GM21786 (cell line): ENCODE measurements around the gene SLC39A3.

Experiments
- ATAC-seq: cut with Tn5 transposase; IDR thresholded peaks from one replicate; pipeline ENCODE4 v1.9.1; 2021; ENCODE audit not compliant: unreplicated experiment

Gene SLC39A3

DNA sequence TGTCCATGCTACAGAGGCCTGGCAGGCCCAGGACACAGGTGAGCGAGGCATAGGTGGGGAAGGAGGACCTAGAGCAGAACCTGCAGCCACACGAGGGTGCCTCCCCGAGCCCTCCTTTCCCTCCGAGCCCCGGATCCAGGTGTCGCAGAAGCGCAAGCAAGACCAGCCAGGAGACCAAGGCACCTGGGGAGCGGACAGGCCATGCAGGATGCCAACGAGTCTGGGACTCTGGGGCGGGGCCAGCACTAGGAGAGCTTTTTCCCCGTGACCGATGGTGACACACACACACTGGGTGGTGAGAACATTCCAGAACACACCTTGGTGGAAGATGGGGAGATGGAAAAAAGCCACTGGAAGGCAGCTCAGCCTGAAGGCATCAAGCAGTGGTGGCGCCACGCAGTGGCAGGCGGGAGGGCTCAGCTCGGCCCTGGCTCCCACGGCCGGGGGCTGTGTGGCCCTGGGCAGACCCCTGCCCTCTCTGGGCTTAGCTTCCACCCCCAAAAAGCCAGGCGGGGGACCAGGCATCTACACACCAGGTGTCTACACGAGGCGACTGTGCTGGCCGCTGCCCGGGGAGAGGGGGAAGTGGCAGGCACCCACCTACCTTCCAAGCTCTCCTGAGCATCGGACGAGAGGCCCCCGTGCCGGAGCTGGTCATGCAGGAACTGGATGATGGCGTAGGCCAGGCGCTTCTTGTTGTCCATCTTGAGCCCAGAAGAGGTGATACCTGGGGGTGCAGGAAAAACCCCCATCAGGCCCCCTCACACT is 28.7 kb upstream of the SLC39A3 start:
- no peak for ATAC-seq

DNA sequence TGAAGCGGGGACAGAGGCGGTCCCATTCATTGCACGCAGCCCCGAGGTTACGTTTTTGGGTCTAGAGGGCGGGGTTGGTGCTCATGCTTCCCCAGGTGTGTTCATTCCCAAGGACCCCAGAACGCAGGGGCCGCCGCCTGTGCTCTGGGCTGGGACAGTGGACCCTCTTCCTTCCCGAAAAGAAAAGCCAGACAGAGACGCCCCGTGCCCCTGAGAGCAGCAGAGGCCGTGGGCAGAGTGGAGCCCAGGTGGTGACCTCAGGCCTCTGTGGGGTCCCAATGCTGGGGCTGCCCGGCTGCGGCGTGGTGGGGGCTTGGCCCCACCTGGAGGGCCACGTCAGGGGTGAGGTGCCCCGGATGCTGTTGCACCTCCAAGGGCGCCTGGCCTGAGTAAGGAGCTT is 27.9 kb upstream of the SLC39A3 start:
- no peak for ATAC-seq

DNA sequence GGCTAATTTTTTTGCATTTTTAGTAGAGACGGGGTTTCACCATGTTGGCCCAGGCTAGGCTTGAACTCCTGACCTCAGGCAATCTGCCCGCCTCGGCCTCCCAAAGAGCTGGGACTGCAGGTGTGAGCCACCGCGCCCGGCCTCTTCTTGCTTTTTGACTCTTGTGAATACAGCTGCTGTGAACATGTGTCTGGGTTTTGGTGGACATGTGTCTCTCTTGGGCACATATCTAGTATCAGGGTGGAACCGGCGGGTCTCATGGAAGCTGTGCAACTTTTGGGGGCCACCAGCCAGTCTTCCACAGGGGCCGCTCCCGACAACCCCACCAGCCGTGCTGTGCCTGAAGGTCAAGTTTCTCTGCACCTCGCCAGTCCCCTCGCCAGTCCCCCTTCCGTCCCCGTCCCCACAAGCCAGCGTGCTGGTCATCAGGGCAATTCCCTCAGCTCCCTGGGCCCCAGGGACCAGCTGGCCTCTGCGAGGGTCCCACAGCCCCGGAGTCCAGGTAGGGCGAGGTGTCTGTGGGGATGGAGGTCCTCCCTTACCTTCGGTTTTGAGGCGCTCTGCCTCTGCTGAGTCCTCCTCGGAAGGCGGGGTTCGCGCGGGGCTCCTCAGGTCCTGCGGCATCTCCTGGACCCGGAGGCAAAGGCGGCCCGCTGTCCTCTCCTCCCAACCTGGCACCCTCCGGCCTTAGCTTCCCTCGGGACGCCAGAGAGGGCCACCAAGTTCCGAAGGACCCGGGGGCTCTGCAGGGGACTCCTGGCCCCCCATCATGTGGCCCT is 27.0 kb upstream of the SLC39A3 start:
- no peak for ATAC-seq

DNA sequence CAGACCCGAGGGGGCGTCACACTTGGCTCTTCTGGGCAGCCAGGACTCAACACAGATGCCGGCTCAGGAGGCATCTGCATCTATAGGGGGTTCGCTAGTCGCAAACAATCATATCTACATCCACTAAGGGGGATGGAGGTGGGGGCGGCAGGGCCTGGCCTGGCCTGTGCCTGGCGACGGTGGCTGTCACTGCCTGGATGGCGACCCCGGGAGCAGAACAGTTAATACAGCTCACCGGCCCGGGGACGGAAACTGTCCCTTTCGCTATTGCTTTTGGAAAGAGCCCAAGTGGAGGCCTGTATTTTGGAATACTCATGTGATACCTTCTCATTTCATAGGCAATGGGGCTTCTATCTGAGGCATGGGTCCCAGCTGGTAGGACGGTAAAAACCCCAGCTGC is 25.6 kb upstream of the SLC39A3 start:
- ATAC-seq = no peak

DNA sequence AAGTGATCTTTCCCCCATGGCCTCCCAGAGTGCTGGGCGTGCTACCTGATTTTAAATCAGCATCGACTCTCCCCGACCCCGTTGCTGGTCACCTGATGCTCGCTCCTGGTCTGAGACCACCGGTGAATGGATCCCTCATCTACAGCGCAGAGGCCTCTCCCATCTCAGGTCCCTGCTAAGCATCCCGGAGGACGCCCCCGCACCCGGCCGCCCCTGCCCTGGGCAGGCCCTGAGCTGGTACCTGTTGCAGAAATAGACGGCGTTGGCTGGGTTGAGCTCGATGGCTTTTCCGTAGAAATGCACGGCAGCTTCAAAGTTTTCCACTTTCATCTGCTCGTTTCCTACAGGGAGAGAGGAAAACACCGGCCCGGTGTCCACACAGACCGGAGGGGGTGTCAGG is 25.1 kb upstream of the SLC39A3 start:
- ATAC-seq = no peak

DNA sequence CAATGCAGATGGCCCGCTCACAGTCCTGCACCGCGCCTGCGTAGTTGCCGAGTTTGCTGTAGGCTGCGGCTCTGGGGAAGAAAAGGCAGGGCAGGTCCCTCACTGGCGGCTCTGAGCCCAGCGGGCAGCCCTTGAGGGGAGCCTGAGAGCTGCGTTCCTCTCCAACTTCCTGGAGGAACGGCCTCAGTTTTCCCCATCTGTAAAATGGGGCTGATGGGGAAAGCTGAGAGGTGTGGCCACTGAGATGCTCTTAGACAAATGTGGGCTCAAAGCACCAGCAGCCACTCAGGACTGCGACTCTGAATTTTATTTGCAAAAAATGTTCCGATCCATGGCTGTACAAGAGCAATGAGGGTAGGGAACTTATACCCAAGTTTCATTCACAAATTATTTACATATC is 23.9 kb upstream of the SLC39A3 start:
- no peak for ATAC-seq

DNA sequence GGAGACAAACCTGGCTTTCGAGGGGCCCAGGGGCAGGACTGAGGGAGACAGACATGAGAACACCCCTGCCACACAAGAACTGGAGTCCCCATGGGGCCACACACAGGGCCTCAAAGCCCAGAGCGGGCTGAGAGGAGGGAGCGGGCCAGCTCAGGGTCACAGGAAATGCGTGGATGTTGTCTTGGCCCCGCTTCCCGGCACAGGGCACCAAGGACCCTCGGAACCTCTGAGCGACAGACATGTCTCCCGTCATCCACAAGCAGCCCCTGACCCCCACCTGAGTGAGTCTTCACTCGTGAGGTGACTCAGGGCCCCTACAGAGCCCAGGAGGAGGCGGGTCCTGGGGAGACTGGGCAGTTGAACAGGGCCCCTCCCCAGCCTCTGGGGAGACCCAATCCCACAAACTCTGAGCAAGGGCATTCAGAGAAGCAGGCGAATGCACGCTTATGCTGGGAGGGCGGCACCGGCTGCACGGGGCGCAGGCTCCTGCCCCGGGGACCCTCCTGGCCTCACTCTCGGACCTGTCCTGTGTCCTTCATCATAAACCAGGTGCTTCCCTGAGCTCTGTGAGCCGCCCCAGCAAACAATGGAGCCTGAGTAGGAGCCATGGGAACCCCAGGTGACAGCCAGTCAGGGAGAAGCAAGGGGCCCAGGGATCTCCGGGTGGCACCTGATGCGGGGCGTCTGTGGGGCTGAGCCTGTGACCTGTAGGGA is 23.1 kb upstream of the SLC39A3 start:
- no peak for ATAC-seq

DNA sequence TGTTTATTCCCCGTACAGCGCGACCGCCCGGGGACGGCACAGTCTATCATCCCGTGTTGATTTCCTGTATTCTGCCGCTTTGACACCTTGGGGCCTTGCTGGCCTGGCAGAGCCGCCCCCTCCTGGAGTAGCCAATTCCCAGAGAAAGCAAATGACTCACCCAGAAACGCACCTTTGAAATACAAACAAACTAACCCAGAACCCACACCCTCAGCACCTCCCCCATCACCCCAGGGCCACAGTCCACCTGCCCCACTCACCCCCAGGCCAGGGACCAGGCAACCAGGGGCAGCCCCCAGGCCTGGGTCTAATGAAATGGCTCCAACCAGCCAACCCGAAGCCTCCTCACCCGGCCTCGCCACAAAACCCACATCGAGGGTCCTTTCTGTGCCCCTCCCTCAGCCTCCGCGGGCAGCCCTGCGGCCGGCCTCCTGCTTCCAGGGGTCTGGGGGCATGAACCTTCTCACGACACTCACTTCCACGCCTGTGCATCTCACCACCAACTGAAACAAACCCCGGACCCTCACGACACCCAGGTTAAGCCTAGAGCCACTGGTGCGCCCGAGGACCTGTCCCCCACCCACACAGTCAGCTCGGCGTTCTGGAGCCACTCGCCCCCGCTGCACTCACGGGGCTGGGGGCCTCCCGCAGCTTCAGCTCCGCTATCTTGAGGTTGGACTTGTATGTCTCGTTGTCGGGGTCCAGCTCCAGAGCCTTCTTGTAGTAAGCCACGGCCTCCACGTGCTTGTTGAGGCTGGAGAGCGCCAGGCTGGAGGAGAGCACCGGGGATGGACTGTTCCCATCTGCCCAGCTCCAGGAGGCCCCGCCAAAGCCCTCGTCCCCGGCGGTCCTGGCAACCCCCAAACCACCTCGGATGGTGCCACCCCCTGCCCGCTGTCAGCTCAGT is 22.3 kb upstream of the SLC39A3 start:
- no peak for ATAC-seq

DNA sequence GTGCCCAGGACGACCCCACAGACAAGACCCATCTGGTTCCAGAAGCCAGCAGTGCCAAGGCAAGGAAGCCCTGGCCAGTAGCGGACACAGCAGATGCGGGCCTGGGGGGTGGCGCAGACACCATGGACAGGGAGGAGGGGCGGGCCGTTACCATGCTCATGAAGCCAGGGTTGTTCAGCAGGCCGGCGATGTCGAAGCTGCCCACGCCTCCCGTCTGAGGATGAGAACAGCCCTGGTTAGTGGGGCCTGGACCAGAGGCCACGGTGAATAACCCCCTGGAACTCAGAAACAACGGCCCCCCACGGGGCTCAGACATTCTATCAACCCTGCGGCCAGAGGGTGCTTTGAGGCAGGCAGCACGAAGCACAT is 21.5 kb upstream of the SLC39A3 start:
- ATAC-seq = no peak

DNA sequence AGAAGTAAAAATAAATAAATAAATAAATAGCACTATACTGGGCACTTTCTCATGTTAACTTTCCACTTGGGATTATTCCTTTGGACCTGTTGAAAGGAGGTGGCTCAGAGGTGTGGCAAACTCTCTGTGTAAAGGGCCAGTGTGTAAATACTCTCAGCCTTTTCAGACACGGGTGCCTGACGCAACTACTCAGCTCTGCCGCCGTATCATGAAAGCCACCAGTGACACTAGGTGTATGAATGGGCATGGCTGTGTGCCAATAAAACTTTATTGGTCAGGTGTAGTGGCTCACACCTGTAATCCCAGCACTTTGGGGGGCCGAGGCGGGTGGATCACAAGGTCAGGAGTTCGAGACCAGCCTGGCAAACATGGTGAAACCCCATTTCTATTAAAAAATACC is 20.1 kb upstream of the SLC39A3 start:
- ATAC-seq = no peak

DNA sequence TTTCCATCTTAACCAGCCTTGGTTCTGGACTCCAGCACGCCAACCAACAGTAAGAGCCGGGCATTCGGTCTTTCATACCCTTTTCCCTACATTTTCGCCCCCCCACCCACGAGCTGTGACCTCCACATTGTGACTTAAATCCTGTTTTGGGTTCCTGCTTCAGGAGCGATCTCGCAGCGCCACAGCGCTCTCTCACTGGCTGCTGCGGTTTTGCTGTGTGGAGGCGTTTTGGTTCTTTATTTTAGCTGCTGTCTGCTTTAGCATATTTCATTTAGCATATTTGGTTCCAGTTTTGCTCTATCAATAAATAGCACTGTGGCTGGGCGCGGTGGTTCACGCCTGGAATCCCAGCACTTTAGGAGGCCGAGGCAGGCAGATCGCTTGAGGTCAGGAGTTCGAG is 19.5 kb upstream of the SLC39A3 start:
- ATAC-seq = no peak

DNA sequence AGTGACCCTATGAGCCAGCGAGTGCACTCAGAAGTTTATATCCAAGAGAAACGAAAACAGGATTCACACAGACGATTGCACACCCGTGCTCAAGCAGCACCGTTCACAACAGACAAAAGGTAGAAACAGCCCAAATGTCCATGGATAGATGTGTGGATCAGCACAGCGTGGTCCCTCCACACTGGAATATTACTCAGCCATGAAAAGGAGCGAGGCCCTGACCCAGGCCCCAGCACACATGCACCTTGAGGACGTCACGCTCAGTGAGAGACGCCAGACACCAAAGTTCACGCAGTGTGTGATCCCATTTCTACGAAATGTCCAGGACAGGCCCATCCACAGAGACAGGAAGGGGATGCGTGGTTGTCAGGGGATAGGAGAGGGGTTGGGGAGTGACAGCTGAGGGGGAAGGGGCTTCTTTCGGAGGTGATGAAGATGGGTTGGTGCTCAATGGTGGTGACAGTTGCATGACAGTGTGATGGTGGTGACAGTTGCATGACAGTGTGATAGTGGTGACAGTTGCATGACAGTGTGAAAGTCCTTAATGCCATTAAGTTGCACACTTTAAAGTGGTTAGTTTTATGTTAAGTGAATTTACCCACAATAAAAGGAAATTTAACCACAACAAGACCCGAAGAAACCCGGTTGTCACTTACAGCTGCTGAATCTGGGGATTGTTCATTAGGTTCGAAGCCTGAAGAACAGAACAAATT is 18.9 kb upstream of the SLC39A3 start:
- ATAC-seq = no peak

DNA sequence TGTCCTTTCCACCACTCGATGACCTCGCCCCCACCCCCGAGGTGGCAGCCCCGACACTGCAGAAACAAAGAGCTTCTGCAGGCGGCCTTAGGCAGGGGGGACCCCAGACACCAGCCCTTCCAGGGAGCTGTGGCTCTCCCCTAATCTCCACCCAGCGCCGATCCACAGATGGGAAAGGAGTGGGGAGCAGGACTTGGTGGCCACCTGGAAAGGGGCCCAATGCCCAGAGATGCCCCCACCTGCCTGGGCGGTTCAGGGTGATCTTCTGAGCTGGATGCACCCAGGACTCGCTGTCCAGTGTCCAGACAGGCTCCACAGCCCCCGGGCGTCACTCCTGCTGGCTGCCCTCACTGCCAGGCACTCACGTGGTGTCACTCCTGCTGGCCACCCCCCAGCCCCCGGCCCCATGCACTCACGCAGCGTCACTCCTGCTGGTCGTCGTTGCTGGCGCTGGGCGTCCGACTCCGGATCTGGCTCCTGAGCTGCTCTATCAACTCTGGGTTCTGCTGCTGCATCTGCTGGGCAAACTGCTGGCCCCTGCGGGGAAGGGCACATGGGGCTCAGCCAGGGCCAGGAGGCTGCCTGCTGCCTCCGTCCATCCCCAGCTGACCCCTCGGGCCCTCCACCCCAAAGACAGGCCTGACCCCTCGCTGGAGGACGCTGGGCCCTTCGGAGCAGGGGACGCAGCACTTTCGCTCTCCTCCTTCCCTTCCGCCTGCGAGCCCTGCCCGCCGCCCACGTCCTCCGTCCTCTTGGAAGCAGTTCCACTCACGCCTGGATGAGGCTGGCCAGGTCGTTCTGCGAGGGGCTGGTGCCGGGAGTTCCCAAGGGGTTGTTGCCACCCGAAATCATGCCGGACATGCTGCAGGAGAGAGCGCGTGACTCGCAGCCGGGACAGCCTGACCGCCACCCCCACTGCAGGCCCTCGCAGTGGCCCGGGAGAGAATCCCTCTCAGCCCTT is 17.4 kb upstream of the SLC39A3 start:
- no peak for ATAC-seq

DNA sequence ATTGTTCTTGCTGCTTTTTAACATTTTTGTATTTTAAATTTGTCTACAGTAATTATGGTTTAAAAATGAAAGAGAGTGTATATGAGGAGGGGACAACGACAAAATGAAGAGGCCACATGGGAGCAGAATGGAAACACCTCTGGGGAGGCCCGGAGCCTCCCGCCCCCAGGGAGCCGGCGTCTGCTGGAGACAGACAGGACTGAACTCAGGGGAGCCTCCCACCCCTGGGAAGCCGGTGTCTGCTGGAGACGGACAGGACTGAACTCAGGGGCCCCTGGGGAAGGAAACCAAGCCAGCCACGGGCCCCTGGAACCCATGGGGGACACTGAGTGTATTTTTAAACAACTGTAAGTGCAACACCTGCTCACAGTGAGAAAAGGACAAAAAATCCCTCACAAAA is 16.7 kb upstream of the SLC39A3 start:
- ATAC-seq = no peak

DNA sequence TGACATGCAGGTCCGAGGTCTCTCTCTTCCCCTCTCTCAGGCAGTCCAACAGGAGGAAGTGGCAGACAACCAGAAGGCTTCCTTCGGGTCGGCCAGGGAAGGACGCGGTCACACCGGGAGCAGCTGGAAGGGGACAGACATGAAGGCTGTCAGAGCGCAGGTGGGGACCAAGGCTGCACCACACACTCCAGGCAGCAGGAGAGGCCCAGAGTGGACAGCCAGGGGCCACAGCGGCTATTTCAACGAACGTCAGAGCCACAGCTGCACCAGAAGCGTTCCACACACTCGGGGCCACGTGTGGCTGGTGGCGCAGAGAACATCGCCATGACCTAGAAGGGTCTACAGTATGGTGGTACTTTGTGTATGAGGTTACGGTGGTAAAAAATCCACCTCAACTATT is 16.0 kb upstream of the SLC39A3 start:
- ATAC-seq = no peak

DNA sequence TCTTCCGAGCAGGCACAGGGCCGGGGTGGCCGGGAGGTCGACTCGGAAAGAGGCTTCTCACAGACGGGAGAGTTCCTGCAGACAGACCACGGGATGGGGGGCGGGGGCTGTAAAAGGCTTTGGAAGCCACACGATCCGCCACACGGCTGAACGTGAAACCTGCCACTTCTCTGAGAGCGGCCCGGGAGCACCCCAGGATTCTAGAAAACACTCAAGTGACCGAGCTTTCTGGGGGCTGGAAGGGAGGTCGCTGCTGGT is 15.6 kb upstream of the SLC39A3 start:
- no peak for ATAC-seq

DNA sequence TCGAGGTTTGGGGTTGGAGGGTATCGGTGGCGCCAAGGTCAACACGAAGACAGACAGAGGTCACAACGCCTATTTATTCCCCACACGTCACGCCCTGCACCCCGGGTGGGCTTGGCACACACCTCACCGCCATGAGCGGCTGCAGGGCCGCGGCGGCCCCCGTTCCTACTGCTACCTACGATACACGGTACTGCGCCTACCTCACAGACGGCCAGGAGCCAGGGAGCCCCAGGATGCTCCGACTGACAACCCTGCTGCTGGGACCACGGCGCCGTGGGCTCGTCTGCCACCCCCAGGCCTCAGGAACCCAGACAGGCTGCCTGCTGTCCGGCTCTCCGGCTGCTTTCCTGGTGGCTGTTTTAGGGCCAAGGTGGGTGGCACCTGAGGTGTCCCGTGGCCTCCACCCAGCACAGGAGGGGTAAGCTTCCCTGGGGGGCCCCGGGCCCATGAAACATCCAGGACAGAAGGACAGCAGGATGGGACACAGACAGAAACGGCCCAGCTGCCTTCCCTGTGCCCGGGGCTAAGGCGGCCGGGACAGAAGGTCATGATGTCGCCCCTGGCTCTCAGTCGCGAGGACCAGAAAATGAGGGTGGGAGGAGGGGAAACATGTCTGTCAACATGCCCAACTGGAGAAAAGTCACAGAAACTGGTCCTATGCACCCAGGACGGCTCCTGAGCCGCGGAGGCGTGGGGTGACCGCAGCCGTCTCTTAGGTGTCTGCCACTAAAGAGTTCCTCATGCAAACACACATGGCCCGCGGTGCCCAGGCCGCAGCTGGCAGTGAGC is 15.0 kb upstream of the SLC39A3 start:
- no peak for ATAC-seq

DNA sequence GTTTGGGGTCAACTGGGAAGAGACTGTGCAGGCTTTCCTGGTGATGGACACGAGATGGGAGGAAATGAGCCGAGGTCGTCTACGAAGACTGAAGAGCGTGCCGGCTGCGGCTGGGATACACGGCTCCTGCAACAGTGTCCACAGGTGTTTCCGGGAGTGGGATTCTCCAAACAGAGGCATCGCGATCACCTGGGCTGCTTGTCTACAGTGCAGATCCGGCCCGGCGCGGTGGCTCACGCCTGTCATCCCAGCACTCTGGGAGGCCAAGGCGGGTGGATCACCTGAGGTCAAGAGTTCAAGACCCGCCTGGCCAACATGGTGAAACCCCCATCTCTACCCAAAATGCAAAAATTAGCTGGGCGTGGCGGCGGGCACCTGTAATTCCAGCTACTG is 11.6 kb upstream of the SLC39A3 start:
- no peak for ATAC-seq
